ENCODE measurements around the gene PPP1R14C. TPM values are rescaled to one million over a fixed set of nuclear protein-coding genes. Genes with fewer than 3 reads are reported as not detected.

Gene PPP1R14C
- polyA plus RNA-seq, 2 of the 4 experiments (the other 2 are of a cell fraction) = 0.34 to 0.43 TPM

GRCh38 chr6:150233843-150234269 lies 91.0 kb downstream of the PPP1R14C start:
- DNase-seq (ENCODE audit: low read depth in 1 of 2, low spot score in 1 of 2) (no peak), ATAC-seq (no peak), FAIRE-seq (no peak)
- ChIA-PET POLR2A (no interaction called here), CTCF (interaction anchor here (0.6 kb wide), 1 partner anchor 531 kb away, joined by 4 read pairs; no protein-coding TSS in a partner anchor)
- TF ChIP-seq CHD4 (IDR thresholded peaks at IDR 0.05; ENCODE audit: borderline replicate concordance) (no peak), HES2 (IDR thresholded peaks at IDR 0.05) (no peak), SREBF2 (IDR thresholded peaks at IDR 0.05) (no peak), FOXS1 (CRISPR knock-in tag; IDR thresholded peaks at IDR 0.05) (no peak), JUNB (IDR thresholded peaks at IDR 0.05) (no peak), NFE2L2 (conservative IDR thresholded peaks at IDR 0.05; ENCODE audit: low read length) (no peak), HOXA7 (CRISPR knock-in tag; IDR thresholded peaks at IDR 0.05) (no peak), HOXB13 (CRISPR knock-in tag; IDR thresholded peaks at IDR 0.05; ENCODE audit: low read depth) (no peak), PHF8 (IDR thresholded peaks at IDR 0.05; ENCODE audit: borderline replicate concordance, low read depth) (no peak), EP300 (IDR thresholded peaks at IDR 0.05) (no peak)
- H3K27ac ChIP-seq = no peak overlapping the region
- no peak overlapping the region for H3K4me2 ChIP-seq
- WGBS (ENCODE audit: missing lambda C conversion rate) = 65% methylated on average over 5 of the region's 5 CpGs
- H3K9me3 ChIP-seq = no peaks in the 10 kb centered on the region
- H3K4me1 ChIP-seq = no peaks in the 10 kb centered on the region
- H3K4me3 ChIP-seq = no peak overlapping the region

GRCh38 chr6:150235218-150235617 lies 92.4 kb downstream of the PPP1R14C start:
- WGBS (ENCODE audit: missing lambda C conversion rate) = 46% methylated on average over 5 of the region's 5 CpGs
- H3K9me3 ChIP-seq = no peaks in the 10 kb centered on the region
- POLR2A ChIA-PET = no interaction called here
- H3K4me2 ChIP-seq = no peak overlapping the region
- TF ChIP-seq CBX2 (IDR thresholded peaks at IDR 0.05; ENCODE audit: borderline replicate concordance, low read depth) (no peak), HES2 (IDR thresholded peaks at IDR 0.05) (no peak), BHLHE40 (IDR thresholded peaks at IDR 0.05; ENCODE audit: low read depth, low read length) (no peak)
- ATAC-seq (no peak), FAIRE-seq (no peak), DNase-seq (ENCODE audit: low read depth in 1 of 2, low spot score in 1 of 2) (no peak)
- no peak overlapping the region for H3K4me3 ChIP-seq
- H3K27ac ChIP-seq = no peak overlapping the region
- CTCF ChIA-PET = no interaction called here
- no peaks in the 10 kb centered on the region for H3K4me1 ChIP-seq

- ChIA-PET CTCF (no interaction called here), POLR2A (no interaction called here)
- ATAC-seq (no peak), DNase-seq (ENCODE audit: low read depth in 1 of 2, low spot score in 1 of 2) (no peak), FAIRE-seq (no peak)
- WGBS (ENCODE audit: missing lambda C conversion rate) = 77% methylated on average over 8 of the region's 8 CpGs
- Histone ChIP-seq H3K9me3 (no peaks in the 10 kb centered on the region), H3K4me1 (no peaks in the 10 kb centered on the region), H3K4me3 (no peak overlapping the region), H3K27ac (no peak overlapping the region), H3K4me2 (no peak overlapping the region)
- TF ChIP-seq CBX2 (IDR thresholded peaks at IDR 0.05; ENCODE audit: borderline replicate concordance, low read depth) = no peak
- TF ChIP-seq JUNB (IDR thresholded peaks at IDR 0.05) = no peak
- TF ChIP-seq NPAS2 (CRISPR knock-in tag; IDR thresholded peaks at IDR 0.05; ENCODE audit: borderline replicate concordance) = no peak
- no peak for TF ChIP-seq RFX5 (IDR thresholded peaks at IDR 0.05)
- TF ChIP-seq MAFK (IDR thresholded peaks at IDR 0.05; ENCODE audit: partially characterized antibody) = no peak
- TF ChIP-seq NFE2L2 (conservative IDR thresholded peaks at IDR 0.05; ENCODE audit: low read length) = no peak
- no peak for TF ChIP-seq RAD21 (conservative IDR thresholded peaks at IDR 0.05 in 1 of 2, IDR thresholded peaks at IDR 0.05 in 1 of 2)
- TF ChIP-seq TFCP2L1 (CRISPR knock-in tag; IDR thresholded peaks at IDR 0.05) = no peak
- TF ChIP-seq NR3C1 (IDR thresholded peaks at IDR 0.05) = no peak
- no peak for TF ChIP-seq EP300 (IDR thresholded peaks at IDR 0.05)
- no peak for TF ChIP-seq CTCF (IDR thresholded peaks at IDR 0.05)
These were observed 93.3 kb downstream of the PPP1R14C start for GRCh38 chr6:150236114-150236513.

- FAIRE-seq (no peak), DNase-seq (ENCODE audit: low read depth in 1 of 2, low spot score in 1 of 2) (no peak), ATAC-seq (no peak)
- WGBS (ENCODE audit: missing lambda C conversion rate) = 59% methylated on average over 9 of the region's 9 CpGs
- Histone ChIP-seq H3K4me1 (no peaks in the 10 kb centered on the region), H3K27ac (no peak overlapping the region), H3K4me3 (no peak overlapping the region), H3K9me3 (no peaks in the 10 kb centered on the region), H3K4me2 (no peak overlapping the region)
- no peak for TF ChIP-seq SREBF2 (IDR thresholded peaks at IDR 0.05)
- no peak for TF ChIP-seq ELK1 (IDR thresholded peaks at IDR 0.05; ENCODE audit: low read depth, low read length)
- no peak for TF ChIP-seq BHLHE40 (IDR thresholded peaks at IDR 0.05; ENCODE audit: low read depth, low read length)
- TF ChIP-seq CTCF (IDR thresholded peaks at IDR 0.05) = no peak
- no peak for TF ChIP-seq HES2 (IDR thresholded peaks at IDR 0.05)
- no peak for TF ChIP-seq ZC3H11A (IDR thresholded peaks at IDR 0.05)
- TF ChIP-seq RCOR1 (IDR thresholded peaks at IDR 0.05; ENCODE audit: low read depth, low read length) = no peak
- no peak for TF ChIP-seq POLR2AphosphoS2 (conservative IDR thresholded peaks at IDR 0.05; ENCODE audit: low read length)
- ChIA-PET CTCF (no interaction called here), POLR2A (no interaction called here)
These were observed 93.7 kb downstream of the PPP1R14C start for GRCh38 chr6:150236544-150236943.
